Dermis microvascular lymphatic vessel endothelial cell (primary cell): ENCODE measurements around the gene DHRS9. TPM values are rescaled to one million over a fixed set of nuclear protein-coding genes. Genes with fewer than 3 reads are reported as not detected.

Experiments
- DNase-seq, 2 donors: peaks; one replicate each; pipeline versions ENCODE4 v3.0.0 to v3.0.0-alpha.2; 2010; ENCODE audit warnings: low read depth in 2 of 2
- total RNA-seq: library from RNA; depleted of rRNA; stranded (reverse); fragments of >200 nt; gene quantifications from 2 replicates; pipeline ENCODE4 v1.2.1, GENCODE V29; 2014

Gene DHRS9
- total RNA-seq, 1 donor from 2014 or later: not detected

DNA sequence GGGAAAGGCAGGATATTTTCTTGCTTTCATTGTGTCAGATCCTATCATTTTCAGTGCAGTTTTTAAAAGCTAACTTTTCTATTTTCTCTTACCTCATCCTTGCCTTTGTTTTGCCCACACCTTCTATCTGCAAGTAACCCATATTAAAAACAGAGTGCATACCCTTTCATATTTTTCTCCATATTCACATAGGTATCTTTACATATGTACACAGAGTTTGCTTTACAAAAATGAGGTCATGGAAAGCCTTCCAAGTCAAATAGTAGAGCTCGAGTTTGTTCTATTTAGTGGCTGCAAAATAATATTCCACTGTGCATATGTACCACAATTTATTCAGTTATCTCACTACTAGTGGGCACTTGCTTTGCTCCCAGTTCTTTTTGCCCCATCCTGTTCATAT, 3.9 kb upstream of the DHRS9 start:
- DNase-seq: no peak

DNA sequence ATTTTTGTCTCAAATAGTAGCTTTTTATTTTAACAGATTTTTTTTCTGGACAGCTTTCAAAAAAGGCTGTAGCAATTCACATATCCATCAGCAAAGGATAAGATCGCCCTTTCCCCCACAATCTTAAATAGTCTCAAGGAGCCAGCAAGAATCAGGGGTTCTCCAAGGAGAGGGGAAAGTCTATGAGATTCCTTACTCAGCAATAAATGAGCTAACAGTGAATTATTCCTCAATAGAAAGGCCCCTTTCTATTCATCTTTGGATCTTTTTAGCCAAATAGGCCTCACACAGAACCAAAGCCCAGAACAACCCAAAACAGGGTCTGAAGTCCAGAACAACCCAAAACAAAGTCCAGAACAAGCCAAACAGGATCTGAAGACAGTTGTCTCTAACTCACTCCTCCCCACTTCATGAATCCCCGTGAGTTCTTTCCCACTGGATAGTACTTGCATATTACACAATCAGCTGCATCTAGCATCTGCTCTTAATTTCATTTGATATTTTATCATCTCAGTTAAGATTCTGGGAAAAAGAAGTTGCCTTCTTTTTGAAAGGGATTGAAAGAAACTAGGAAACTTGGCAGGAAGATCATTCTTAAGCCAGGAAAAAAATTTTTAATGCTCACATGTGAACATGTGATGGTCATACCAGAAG, 3.4 kb upstream of the DHRS9 start:
- DNase-seq: no peak

DNA sequence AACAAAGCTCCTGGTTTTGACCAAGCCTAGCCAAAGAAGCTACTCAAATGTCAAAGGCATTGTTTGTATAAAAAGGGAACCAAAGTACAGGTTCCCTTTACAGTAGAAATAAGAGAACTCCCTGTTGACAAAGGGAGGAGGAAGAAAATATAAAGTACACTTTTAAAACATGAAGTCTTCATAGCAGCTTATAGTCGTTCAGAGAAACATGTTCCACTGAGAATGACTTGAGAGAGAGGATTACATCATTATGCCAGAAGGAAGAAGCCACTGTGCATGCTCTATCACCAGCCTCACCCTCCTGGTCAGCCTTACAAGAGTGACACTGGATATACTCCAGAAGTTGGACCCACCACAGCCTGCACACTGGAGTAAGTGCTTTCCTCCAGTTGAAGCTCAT, 2.5 kb upstream of the DHRS9 start:
- no peak for DNase-seq

DNA sequence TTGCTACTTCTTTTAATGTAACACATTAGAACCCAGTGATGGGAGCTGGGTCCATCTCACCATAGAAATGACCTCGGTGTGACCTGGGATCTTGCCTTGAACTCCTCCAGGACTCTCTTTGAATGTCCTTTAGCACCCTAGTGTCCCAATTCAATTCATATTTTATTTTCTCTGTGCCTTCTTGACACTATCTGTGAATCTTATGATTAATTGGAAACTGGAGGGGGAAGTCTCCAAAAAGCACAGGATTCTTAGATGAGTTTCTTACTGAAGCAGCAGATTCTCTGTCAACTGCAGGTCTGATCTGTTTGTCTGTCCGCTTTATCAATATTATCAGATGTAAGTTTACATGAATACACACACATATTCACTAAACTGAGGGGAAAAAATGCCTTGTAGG, 470 bp downstream of the DHRS9 start:
- DNase-seq: no peak

DNA sequence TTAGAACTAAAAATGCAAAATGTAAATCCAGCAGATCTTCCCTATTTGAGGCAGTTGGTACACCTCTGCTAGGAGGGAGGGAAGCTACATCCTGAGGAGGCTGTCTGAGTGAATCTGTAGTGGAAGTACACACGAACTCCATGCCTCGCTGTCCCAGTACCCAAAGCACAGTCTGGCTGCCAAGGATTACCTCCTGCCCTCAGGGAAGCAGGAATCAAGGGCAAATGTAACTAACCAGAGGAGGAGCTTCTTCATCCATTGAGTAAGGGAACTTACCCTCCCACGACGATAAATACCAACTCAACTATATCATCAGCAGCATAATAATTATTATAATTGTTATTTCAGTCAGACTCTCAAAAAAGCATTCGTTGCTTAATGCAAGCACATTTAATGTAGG, 2.1 kb downstream of the DHRS9 start:
- no peak for DNase-seq

DNA sequence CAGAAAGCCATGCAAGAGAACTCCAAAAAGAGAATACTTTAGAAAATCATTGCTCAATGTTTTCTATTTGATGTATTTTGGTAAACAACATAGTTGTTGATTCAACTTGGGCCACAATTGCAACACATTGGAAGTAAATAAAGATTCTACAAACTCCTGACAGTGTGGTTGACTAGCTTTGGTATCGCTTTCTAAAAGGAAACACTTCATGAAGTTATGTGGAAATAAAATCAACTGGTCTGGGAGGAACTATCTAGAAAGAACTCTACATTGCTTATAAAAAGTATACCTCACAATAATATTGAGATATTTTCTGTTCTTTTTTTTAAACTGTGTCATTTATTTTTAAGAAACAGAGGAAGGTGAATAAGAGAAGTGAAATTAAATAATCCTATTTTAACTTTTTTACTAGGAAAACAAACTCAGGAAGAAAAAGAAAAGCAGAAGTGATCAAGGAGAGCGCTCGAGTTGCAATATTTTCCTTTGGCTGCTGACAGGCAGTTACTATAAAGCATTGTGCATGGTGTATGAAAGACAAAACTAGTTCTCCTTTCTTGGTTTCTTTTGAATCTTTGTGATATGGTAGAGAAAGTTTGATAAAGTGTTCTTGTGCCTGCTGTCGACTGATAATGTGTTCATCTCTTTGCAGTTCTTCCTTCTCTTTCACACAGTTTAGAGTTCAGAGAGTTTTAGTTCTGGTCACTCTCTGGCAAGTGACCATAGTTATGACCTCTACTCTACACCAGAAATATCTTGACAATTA, 3.0 kb downstream of the DHRS9 start:
- no peak for DNase-seq

DNA sequence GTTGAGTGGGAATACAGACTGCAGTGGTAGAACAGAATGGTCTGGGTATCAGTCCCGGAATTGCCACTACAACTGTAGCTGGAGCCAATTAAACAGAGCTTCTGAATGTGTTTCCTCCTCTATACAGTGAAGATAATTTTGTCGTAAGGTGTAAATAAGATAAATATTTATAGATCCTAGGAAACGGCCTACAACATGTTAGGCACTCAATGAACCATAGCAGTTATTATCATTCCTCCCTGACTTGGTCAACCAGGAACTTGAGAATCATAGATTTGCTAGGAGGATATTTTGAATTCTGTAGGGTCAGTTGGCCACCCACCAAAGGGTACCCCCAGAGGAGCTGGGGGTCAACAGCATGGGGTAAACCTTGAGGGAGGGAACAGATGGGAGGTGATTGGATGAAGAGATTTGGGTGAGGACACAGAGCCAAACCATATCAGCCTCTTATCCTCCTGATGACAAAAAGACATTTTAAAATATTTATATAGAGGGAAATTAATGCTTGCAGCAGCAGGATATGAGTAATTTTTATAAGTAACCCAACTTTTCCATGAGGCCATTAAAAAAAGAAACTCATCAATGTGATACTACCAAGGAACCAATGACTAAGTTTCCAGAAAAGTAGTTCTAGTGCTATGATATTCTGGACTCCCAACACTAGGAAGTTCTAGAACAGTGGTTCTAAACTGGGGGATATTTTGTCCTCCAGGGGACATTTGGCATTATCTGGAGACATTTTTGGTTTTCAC, 4.0 kb downstream of the DHRS9 start:
- no peak for DNase-seq

DNA sequence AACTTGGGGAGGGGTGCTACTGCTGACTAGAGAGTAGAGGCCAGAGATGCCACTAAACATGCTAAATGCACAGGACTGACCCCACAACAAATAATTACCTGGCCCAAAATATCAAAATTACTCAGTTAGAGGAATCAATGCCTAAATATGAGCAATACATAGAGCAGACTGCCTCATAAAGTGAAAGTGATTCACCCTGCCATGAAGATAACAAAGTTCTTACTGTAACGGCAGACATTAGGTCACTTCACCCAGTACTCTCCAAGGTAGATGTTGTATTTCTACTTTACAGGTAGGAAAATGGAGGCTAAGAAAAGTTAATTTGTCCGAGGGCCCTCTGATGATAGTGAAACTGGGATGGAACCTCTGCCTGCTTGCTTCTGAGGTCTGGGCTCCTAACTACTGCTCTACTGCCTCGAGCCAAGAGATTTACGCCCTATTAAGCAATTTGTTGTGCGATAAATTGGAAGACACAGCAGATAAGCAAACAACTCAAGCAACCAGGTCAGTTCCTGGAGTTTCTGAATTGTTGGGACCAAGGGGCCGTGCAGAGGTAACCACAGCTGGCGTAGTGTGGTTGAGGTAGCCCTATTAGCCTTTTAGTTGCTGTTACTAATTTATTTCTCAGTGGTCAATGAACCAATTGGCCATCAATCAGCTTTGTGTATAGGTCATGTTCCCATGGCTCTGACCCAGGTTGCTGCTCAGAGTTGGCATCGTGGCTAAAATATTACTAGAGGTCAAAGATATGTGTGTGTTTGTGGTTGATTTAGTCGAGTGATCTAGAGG, 4.8 kb downstream of the DHRS9 start:
- no peak for DNase-seq

DNA sequence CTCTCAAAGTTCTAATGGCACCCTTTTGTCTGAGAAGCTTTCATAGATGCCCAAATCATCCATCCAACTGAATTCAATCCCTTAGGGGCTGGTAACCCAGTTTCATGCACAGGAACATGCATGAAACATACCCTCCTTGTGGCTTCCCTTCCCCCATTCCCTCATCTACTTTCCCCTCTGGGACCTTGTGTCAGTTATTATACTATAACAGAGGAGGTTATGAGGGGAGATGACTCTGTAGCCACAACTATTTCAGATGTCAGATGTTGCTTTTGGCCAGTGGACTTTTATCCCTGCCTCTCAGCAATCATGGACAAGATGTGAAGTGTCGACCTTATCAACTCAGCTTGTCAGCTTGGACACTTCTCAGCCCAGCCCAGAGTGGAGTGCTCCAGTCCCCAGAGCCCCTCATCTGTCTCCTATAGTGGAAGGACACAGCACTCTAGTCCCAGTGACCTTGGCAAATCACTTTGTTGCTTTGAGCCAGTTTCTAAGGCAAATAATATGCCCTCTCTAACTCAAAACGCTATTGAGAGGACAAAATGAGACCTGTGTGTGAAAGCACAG, 8.4 kb downstream of the DHRS9 start:
- DNase-seq: no peak

DNA sequence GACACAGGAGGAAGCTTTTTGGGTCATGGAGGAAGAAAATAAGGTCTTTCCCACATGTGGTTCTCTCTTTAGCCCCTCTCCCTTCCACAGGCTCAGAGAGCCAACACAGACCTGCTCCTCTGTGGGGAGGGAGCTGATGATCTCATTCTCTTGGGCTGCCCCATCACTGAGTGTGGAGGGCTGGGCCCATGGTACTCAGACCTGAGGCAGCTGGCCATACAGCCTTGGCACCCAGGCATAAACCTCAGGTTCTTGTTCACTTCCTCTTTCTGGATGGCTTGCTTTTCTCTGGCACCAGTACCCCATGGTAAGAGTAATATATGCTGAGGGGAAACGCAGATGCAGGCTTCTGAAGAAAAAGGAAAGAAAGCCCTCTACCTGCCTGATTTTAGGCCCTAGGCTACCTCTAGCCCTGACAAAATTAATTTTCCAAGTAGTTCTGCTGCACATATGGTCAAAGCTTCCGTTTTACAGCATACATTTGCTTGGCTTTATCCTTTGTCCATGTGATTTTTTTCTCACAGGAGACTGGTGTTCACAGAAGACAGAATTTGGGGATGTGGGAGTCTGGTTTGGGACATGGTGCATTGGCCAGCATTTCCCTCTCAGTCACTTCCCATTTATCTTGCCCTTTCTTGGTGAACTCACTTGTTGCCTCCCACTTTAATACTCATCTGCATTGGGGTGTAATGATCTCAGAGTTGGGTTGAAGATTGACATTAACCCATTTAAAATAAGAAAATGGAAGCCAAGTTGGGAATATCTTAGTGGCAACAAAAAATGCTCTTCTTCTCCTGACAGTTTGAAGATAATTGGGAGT, 11.1 kb downstream of the DHRS9 start:
- no peak for DNase-seq

DNA sequence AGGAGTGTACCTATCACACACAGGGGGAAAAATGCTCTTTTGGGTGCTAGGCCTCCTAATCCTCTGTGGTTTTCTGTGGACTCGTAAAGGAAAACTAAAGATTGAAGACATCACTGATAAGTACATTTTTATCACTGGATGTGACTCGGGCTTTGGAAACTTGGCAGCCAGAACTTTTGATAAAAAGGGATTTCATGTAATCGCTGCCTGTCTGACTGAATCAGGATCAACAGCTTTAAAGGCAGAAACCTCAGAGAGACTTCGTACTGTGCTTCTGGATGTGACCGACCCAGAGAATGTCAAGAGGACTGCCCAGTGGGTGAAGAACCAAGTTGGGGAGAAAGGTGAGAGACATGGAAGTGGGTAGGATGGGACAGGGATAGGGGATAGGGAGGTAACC, 12.2 kb downstream of the DHRS9 start:
- no peak for DNase-seq

DNA sequence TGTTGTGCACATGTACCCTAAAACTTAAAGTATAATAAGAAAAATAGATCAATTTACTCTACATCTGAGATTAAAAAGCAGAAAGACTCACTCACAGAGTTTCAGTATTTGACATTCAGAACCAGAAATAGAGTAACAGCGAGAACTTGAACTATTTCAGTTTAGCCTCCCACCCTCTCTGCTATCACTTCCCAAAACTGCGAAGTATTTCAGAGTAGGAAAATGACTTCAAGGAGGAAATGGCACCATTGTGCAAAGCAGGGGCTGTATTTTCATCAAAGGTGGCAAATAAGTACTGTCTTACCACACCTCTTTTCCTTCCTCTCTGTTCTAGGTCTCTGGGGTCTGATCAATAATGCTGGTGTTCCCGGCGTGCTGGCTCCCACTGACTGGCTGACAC, 13.6 kb downstream of the DHRS9 start:
- DNase-seq: no peak

DNA sequence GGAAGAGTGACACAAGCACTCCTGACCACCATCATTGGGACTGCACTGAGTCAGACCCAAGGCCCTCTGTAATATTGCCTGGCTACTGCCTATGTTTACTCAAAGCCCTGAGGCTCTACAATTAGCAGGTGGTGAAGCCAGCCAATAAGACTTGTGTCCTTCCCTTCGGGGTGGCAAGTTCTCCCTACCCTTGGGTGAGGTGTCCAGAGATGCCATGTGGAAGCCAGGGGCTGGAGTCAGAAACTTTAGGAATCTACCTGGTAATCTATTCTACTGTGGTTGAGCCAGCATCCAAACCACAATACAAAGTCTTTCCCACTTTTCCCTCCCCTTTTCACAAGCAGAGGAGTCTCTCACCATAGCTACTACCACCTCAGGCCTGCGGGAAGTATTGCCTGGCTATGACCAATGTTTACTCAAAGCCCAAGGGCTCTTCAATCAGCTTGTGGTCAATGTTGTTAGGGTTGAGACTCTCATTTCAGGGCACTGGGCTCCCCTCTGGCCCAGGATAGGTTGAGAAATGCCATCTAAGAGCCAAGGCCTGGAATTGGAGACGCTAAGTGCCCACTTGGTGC, 17.6 kb downstream of the DHRS9 start:
- DNase-seq: no peak

DNA sequence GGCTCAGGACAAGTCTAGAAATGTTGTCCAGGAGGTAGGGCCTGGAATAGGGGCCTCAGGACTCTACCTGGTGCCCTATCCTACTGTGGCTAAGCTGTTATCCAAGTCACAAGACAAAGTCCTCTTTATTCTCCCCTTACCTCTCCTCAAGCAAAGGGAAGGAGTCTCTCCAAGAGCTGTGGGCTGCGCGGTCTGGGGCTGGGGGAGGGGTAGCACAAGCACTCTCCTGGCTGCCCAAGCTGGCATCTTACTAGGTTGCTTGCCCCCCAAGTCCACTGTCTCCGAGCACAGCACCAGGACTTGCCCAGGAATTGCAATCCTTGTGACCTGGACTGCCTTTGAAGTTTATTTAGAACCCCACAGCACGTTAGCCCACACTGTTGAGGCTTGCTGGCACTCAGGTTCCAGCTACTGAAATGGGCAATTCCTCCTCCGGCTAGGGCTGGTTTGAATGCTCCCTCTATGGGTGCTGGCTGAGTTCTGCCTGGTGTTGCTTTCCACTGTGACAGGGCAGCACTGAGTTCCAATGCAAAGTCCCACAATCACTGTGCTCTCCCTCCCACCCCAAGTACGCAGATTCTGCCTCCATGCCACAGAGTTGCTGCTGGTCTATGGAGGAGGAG, 18.5 kb downstream of the DHRS9 start:
- no peak for DNase-seq

DNA sequence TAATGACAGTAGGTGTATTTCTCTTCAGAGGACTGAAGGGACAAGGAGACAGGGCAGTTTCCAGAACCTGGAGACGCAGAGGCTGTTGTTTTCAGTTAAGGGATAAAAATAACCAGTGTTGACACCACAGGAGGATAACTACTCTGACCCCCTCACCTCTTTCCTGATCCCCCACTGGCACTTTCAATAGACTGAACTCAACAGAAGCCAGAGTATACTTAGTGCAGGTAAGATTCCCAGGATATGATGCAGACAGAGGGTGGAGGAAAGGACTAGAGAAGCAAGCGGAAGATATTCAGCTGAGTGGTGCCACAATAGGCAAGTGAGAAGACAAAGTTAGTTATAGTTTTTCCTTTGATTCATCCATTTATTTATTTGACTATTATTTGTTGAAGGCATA, 19.8 kb downstream of the DHRS9 start:
- DNase-seq: no peak

DNA sequence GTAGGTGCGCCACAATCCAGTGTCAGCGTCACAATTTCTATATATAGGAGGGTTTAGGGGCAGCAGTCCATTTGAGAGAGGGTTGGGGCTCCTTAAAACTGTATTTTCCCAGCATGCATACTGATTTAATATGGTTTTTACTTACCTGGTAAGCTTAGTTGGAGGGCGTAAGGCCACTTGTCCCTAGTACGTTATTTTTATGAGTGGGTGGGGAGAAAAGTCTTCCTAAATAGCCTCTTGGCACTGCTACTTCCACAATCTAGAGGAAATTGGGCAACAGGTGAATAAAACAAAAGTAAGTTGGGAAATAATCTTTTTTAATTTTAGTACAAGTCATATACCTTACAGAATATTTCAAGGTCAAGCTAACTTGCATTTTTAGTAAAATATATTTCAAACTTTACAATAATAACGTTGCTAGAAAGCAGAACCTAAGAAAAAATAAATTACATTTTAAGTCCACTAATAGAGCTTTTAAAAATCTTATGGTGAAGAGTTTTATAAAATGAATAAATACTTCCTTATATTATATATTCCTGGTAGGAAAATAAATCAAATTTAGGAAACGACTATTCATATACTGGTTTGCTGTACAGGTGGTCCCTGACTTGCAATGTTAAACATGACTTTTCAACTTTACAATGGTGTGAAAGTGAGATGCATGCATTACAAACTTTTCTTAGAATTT, 20.9 kb downstream of the DHRS9 start:
- DNase-seq: no peak

DNA sequence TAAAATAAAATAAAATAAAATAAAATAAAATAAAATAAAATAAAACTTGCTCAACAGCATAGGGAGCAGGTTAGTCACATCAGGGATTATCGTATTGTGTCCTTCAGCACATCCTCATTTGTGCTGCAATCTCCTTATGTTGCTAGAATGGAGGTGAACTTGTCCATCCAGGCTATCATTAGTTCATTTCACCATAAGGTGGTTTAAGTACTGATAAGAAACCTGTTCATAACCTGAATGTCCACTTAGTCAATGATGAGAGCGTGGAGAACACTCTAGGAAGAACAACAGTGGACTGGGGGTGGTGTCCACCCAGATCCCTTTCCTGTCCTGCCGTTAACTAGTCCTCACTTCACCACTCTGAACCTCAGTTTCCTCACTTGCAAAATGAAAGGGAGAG, 21.9 kb downstream of the DHRS9 start:
- DNase-seq: no peak

DNA sequence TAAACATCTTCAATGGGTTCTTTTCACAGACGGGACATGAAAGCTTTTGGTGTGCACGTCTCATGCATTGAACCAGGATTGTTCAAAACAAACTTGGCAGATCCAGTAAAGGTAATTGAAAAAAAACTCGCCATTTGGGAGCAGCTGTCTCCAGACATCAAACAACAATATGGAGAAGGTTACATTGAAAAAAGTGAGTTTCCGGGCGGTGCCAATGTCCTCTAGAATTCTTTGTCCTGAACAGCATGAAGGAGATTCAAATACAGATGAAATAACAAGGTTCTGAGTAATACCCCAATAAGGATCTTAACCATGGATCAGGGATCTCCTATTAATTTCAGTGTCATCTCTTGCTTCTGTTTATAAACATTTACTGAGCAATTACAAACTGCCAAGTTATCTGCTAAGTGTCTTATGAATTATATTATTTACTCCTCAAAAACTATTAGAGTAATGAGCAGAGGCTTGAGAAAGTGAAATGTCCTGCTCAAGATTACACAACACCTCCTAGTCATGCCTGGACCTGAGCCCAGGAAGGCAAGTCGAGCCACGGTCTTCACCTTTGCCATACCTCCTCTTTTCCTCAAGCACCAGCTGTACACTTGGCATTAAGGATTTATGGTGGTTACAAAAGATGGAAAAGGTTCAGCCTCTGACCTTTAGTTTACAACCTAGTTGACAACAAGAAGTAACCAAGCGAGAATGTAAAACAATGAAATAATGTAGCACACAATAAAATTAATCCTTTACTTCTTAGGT, 22.6 kb downstream of the DHRS9 start:
- DNase-seq: no peak

DNA sequence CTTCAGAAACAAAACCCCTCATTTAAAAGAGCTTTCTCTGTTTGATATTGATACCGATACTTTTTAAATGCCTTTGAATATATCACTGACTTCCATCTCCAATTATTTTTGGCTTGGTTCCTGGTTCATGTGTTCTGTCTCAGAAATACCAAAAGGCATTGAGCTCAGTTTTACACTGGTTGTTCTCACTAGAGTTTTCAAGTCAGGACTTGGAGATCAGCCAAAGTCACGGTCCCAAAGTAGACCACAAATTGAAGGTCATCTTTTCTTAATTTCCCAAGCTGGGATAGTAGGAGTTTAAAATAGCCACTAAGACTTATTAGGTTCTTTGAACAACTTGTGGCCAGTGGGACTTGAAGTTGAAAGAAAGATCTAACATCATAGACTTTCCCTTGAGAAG, 24.2 kb downstream of the DHRS9 start:
- no peak for DNase-seq
